SKM-1 (cell line): ENCODE results near the gene NHERF2.
"Not testable (repeated sequence)": the region's sequence is repeated elsewhere in the genome, so short reads cannot be mapped to it uniquely, and the experiment has no call there.

ENCODE experiments used
- DNase-seq: peaks from one replicate; lab custom pipeline; 2025; ENCODE audit not compliant: unreplicated experiment; lab: John Stamatoyannopoulos, UW

Gene NHERF2

DNA sequence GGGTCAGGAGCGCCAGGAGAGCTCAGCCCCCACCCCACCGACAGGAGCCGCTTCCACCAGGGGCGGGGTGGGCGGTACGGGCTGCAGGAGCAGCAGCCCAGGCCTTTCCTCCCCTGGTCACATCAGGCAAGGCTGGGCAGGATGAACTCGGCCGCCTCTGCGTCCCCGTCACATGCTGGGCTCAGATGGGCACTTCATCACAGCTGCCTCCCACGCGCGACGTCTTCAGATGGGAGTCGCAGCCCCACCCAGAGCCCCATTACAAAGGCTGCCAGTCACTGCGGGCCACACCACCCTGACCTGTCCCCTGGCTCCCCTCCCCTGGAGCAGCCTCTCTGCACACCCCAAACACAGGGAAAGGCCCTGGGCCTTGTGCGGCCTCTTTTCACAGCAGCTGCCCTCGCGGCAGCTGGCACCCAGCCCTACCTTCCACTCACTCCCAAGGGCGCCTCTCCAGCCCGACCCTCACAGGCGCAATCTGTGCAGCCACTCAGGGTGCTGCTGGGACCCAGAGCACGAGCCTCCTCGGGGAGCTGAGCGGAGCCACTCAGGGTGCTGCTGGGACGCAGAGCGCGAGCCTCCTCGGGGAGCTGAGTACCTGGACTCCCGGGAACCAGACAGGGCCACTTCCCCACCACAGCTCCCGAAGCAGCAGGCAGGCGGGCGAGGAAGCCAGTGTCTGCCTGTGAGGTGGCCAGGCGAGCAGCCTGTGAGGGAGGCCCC, 21.7 kb upstream of the NHERF2 start:
- no peak for DNase-seq

DNA sequence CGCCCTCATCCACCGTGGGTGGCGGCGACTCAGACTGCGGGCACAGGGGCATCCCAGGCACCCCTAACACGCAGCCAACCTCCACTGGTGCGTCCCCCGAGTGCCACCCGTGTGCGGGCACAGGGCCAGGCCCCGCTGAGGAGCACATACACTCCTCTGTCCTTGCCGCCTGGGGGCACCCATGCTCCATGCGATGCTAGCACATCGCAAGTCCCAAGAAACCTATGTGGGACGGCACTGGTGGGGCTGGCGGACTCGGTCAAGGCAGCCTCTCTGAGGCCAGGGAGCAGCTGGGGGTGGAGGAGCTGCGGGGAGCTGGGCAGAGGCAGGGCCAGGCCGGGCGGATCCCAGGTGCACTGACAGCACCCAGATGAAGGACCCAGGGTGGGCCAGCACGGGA, 21.1 kb upstream of the NHERF2 start:
- no peak for DNase-seq

DNA sequence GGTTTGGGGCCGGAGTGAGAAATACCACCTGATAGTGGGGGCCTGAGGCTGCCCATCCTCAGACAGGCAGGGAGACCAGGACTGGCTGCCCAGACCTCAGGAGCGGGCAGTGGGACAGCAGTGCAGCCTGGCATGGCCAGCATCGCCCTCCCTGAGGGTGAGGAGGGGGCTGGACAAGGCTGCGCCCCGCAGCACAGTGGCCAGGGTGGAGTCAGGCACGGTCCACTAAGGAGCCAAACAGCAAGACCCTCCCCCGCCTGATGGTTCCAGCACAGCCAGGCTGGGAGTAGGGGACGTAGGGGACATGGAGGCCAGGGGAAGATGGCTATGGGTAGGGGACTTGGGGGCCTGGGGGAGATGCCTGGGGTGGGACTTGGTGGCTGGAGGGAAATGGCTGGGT, 20.4 kb upstream of the NHERF2 start:
- no peak for DNase-seq

DNA sequence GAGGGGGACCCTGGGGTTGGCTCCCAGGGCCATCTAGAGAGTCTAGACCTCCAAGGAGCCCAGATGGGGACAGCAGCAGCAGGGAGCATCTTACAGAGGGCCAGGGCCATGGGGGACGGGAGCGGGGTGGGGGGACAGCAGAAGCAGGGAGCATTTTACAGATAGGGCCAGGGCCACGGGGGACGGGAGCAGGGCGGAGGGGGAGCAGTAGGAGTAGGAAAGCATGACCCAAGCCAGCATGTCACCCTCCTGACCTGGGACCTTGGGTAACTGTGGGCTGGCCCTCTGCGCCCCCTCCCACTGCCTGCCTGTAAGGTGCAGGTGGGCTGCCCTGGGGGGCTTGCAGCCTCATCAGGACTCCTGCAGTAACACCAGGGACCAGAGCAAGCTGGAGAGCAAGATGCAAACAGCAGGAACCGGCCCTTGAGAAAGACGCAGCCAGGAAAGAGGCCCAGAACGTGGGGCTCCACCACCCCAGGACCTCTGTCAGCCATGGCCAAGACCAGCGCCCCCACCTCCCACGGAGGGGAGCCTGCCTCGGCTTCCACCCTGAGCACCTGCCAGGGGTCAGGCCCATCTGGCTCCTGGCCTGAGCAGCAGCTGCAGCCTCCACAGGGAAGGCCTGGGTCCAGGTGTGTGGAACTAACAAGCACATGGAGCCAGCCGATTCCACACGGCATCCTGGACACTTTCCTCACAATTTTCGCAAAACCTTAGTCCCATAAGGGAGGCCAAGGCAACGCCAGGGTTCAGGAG, 19.4 kb upstream of the NHERF2 start:
- DNase-seq, result no peak

DNA sequence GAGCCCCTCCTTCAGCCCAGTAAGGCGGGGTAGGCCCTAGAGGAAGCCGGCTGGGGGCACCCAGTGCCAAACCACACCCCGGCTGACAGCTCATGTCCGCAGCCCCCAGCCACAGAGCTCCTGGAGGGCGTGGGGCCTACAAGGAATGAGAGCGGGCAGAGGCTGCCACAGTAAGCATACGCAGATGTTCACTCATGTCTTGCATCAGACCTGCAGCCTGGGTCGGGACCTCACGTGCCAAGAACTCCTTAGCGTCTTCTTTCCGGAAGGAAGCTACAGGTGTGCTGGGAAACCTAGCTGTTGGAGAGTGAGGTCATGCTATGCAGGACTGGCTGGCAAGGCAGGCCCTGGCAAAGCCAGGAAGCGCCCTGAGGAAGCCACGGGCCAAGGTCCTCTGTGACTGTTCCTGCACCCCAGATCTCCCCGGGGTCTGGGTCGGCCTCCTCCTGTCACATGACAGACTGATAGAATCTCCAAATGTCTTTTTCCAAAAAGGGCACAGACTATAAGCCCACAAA, 18.6 kb upstream of the NHERF2 start:
- no peak for DNase-seq

DNA sequence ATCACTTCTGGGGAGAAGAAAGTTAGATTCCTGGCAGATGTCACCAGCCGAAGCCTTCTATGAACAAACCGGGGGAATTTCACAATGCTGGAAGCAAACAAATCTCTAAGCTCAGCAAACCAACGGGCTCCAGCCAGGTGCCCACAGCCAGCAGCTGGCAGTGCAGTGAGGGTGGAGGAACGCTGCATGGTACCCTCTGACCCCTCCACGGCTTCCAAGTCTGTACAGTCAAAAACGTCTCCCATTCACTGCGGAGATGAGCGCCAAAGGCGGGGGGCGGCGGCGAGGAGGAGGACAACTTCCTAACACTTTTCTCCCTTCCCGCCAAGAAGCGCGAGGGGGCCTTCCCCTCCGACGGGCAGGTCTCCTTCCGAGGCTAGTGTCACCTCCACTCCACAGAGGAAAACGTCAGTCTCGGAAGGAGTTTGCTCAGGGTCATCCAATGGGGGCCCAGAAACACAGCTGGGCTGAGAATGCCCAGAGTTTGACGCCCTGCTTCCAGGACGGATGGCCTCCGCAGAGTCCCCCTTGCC, 18.0 kb upstream of the NHERF2 start:
- no peak for DNase-seq

DNA sequence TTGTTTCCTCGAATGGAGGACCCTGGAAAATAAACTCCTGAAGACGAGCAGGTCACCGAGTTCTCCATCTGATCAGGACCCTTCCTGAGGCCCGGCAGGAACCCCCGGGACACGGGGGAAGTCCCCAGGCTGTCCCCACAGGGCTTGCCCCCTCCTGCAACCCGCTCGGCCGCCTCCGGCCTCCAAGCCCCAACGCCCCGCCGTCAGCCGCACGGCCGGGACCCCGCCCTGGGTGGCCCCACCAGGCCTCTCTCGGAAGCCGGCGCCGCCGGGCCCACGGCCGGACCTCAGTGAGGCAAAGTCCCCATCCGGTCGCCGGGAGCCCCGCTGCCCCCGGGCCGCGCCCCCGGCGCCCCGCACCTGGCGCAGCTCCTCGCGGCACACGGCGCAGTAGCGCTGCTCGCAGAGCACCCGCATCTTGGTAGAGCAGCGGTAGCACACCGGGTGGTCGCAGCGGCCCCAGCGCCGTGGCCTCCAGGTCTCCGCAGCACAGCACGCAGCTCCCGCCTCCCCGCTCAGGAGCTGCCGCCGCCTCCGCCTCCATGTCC, 17.5 kb upstream of the NHERF2 start:
- no peak for DNase-seq

DNA sequence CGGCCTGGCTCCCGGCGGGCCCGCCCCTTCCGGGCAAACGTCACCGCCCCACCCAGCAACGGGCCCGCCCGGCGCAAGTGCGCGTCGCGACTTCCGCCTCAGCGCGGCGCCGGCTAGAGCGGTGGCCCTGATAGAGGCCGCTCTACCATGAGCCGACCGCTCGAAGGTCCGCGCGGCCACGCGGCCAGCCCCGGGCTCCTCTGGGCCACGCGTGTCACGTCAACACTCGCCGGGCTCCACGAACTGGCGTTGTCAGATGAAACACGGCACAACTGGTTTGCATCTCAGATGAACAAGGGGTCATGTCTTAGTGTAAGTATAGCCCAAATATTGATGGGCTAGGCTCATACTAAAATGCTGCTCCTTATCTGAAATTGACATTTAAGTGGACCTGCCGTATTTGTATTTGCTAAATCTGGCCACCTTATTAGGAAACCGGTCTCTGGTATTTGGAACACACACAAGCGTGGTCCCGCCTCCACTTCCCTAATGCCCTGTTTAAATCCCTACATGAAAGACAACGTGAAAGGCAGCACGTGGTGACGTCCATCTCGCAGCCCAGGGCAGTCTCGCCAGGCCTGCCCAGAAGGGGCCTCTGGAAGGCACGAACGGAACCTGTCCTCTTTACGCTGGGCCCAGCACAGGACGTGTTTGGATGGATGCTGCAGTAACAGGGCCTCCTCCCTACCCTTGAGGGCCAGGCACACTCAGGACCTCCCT, 16.8 kb upstream of the NHERF2 start, which contains the start of gene ZNF598:
Gene ZNF598, minus strand, starts transcription at position 31 of the 720 bp plus-strand sequence.
- peak; percentile 49 for DNase-seq

DNA sequence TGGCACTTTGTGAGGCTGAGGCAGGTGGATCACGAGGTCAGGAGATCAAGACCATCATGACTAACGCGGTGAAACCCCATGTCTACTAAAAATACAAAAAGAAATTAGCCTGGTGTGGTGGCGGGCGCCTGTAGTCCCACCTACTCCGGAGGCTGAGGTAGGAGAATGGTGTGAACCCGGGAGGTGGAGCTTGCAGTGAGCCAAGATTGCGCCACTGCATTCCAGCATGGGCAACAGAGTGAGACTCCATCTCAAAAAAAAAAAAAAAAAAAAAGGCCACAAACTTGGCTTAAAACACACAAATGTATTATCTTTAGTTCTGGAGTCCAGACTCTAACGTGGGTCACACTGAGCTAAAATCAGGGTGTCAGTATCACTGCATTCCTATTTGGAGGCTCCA, 15.0 kb upstream of the NHERF2 start:
- not testable (repeated sequence) for DNase-seq

DNA sequence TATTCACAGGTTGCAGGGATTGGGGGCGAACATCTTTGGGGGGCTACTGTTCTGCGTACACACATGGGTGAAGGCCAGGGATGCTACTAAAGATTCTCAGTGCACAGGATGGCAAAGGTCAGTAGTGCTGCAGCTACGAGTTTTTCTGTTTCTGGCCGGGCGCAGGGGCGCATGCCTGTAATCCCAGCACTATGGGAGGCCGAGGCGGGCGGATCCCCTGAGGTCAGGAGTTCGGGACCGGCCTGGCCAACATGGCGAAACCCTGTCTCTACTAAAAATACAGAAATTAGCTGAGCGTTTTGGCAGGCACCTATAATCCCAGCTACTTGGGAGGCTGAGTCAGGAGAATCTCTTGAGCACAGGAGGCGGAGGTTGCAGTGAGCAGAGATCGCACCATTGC, 13.2 kb upstream of the NHERF2 start:
- DNase-seq, result no peak

DNA sequence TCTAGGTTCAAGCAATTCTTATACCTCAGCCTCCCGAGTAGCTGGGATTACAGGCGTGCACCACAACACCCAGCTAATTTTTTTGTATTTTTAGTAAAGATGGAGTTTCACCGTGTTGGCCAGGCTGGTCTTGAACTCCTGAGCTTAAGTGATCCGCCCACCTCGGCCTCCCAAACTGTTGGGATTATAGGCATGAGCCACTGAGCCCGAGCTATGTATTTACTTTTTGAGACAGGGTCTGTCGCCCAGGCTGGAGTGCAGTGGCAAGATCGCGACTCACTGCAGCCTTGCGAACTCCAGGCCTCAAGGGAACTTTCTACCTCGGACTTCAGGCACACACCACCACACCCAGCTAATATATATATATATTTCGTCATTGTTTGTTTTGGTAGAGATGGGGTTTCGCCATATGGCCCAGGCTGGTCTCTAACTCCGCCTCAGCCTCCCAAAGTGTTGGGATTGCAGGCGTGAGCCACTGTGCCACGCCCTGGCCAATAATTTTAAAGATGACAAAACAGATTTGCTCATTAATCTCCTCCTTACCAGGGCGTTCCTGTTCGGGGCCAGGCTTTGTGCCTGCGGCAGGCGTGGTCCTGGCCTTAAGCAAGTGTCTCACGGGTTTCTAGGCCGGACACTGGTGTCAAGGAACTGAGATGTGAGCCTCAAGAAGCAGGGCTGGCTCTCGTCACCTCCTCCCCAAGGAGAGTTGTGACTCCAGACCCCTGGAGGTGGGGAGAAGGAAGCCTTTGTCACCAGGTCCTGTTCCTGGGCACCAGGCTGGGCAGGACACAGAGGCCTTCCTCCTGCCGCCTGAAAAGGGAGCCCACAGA, 11.4 kb upstream of the NHERF2 start:
- DNase-seq, result no peak

DNA sequence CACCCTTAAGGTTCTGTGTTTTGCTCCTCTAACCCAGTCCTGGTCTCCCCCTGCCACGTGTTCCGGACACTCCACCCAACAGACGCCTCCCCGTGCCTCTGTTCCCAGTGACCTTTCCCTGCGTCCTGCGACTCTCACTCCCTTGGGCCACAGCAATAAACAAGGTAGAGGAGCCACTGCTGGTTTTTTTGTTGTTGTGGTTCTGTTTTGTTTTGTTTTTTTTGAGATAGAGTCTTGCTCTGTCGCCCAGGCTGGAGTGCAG, 10.8 kb upstream of the NHERF2 start:
- no peak for DNase-seq

DNA sequence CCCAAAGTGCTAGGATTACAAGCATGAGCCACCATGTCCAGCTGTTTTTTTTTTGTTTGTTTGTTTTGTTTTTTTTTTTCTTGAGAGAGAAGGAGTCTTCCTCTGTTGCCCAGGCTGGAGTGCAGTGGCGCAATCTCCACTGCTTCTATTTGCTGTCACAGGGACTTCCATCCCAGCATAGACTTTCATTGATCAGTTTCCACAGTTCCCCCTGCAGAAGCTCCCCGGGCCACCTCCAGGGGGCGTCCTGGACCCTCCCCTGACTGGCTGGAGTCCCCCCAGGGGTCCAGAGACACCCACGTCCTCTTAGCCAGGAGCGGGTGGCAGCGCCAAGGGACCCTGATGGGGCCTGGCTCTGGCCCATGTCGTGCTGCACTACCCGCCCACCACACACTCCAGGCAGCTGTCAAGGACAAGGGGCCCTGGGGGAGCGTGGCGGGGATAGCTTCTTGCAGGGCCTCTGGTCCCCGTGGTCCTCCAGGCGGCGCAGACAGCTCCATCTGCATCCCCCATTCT, 10.2 kb upstream of the NHERF2 start:
- DNase-seq, result no peak

DNA sequence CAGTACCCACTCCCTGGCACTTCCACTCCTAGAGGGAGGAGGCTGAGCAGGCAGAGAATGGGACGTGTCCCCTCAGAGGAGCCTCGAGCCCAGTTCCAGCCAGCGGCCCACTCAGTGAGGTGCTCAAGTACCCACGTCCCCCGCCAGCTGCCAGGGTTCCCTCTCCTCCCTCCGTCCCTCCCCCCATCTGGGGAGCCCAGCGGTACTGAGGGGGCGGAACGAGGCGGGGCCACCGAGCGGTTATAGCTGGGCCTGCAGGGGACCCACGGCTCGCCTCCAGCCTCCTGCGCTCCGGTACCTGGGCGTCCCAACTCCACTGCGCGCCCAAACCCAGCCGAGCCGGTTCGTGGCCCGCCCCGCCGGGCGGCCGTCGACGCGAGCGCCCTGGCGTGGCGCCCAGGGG, 7.2 kb upstream of the NHERF2 start, which contains the start of gene NPW:
Gene NPW, plus strand, starts transcription at position 268 of the 403 bp plus-strand sequence.
- DNase-seq, result no peak

DNA sequence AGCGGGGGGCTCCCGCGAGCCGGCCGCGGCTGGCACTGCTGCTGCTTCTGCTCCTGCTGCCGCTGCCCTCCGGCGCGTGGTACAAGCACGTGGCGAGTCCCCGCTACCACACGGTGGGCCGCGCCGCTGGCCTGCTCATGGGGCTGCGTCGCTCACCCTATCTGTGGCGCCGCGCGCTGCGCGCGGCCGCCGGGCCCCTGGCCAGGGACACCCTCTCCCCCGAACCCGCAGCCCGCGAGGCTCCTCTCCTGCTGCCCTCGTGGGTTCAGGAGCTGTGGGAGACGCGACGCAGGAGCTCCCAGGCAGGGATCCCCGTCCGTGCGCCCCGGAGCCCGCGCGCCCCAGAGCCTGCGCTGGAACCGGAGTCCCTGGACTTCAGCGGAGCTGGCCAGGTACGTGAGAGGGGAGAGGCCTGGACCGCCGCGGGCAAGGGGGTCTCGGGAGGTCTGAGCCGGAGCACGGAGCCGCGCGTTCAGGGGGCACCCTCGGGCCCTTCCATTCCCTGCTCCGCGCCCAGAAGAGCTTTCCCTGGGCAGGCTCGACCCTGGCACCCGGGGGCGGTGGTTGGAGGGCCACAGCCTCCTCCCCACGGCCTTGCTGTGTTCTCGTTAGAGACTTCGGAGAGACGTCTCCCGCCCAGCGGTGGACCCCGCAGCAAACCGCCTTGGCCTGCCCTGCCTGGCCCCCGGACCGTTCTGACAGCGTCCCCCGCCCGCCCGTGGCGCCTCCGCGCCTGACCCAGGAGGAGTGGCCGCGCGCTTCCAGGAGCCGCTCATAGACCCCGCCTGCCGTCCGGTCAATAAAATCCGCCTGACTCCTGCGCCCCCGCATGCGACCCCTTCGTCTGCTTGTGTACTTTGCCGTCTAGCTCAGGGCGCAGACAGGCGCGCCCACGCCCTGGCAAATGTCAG, 6.5 kb upstream of the NHERF2 start:
- no peak for DNase-seq

DNA sequence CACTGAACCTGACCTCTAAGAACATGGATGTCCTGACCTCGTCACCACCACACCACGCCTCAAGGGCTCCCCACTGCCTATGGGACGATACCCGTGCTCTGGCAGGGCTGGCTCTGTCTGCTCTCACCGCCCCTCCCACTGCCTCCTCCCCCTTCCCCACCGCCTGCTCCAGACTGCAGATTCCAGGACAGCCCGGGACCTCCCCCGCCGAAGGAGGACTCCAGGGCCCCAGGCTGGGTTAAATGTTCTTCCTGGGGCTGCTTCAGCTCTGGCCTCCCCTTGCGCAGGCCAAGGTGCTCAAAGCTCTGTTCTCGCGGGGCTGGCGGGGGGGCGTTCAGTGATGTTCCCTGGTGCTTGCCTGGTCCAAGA, 4.0 kb upstream of the NHERF2 start:
- no peak for DNase-seq

DNA sequence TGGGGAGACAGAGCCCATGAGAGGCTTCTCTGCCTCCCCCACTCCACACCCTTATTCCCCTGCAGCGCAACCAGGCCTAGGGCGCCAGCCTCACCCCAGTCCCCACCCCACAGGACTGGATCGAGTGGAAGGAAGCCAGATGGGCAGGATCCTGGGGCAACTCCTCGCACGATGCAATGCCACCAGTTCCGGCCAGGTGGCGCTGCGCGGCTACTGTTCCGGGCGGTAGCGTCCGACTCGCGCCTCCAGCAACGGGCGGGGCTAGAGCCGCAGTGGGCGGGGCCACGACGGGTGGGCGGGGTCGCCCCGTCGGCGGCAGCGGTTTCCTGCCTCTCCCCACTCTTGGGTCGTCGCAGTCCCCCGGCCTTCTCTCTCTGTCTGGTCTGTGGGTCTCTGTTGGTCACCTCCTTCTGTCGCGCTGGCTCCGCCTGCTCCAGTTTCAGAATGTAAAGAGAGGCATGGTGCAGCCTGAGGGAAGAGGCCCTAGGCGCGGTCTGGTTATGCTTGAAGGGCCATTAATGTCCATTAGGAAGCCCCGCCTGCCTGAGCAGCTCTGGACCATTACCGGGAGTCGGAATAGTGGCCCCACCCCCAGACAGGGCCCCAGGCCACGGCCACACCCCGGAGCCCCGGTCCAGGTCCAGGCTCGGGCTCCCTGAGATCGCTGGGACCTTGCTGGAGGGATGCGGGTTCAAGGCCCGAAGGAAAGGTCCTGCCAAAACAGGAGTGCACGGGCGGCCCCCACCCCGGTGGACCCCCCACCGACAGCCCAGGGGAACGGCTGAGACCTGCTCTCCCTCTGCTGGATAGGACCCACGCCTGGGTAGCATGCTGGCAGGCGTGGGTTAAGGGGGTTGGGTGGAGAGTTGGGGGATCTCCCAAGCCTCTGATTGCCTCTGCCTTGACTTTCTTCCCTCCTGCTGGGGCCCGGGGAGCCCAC, 3.3 kb upstream of the NHERF2 start:
- DNase-seq, result peak; percentile 65

DNA sequence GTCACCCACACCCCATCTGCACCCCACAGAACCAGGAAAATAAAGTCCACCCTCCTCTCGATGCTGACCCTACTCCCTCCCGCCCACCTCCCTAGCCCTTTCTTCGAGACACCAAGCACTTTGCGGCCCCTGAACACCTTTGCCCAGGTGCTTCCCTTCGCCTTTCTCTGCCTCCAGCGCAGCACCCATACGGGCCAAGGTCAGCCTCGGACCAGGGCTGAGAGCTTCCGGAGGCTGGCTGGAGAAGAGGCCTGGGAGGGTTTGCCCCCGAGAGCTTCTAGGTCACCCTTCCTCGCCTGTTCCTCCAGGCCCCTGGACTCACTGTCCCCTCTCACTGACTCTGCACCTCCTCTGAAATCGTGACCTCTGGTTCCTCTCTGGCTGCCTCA, 2.7 kb upstream of the NHERF2 start:
- DNase-seq, result no peak
